CD4-positive, alpha-beta T cell (primary cell): ENCODE measurements around the gene STAT5B. TPM values are rescaled to one million over a fixed set of nuclear protein-coding genes. Genes with fewer than 3 reads are reported as not detected.
"Not testable (repeated sequence)": the region's sequence is repeated elsewhere in the genome, so short reads cannot be mapped to it uniquely, and the experiment has no call there.

Experiments used
- ATAC-seq: fragments of 200-7000 bp; cut with Tn5 transposase; one replicate; pipeline ENCODE4 v1.10.0; 2022; ENCODE audit warnings: mild to moderate bottlenecking; ENCODE audit not compliant: poor library complexity
- CTCF ChIA-PET: fragments of 350-600 bp; sonication (Branson Sonifier 250); formaldehyde crosslinking; loops from one replicate; lab custom pipeline; 2021; ENCODE audit warnings: antibody characterized with exemption, inconsistent platforms; lab: Charles Lee
- POLR2A ChIA-PET: fragments of 350-600 bp; sonication (Branson Sonifier 250); formaldehyde crosslinking; loops from one replicate; lab custom pipeline; 2021; ENCODE audit warnings: antibody characterized with exemption, inconsistent platforms; lab: Charles Lee
- DNase-seq, 14 experiments: peaks; one replicate each; pipeline ENCODE4 v3.0.0-alpha.2; 2013 to 2020; ENCODE audit warnings: mixed read lengths in 2 of 14
- H3K27ac ChIP-seq, 2 donors: one replicate each; pipeline versions ENCODE4 v1.5.1 to v1.7.0; 2013; ENCODE audit warnings: low read length in 2 of 2, low read depth in 1 of 2, mild to moderate bottlenecking in 1 of 2
- H3K27me3 ChIP-seq, 2 experiments: 1 replicate in 1 of 2; 2 replicates in 1 of 2; pipeline versions ENCODE4 v1.6.1 to v1.7.0; 2013; ENCODE audit warnings: low read length in 2 of 2, control low read depth in 1 of 2, mild to moderate bottlenecking in 1 of 2, moderate library complexity in 1 of 2; ENCODE audit not compliant: insufficient read depth in 2 of 2, control insufficient read depth in 1 of 2
- H3K36me3 ChIP-seq: one replicate; pipeline ENCODE4 v1.6.1; 2013; ENCODE audit warnings: low read length, control low read depth; ENCODE audit not compliant: insufficient read depth
- H3K4me1 ChIP-seq: one replicate; pipeline ENCODE4 v1.6.1; 2013; ENCODE audit warnings: low read length, control low read depth; ENCODE audit not compliant: insufficient read depth
- H3K4me3 ChIP-seq: one replicate; pipeline ENCODE4 v1.5.1; 2013; ENCODE audit warnings: mild to moderate bottlenecking, low read length, moderate library complexity
- H3K9me3 ChIP-seq, 2 experiments: 1 replicate in 1 of 2; 2 replicates in 1 of 2; pipeline versions ENCODE4 v1.6.1 to v1.7.0; 2013; ENCODE audit warnings: low read length in 2 of 2, mild to moderate bottlenecking in 2 of 2, control low read depth in 1 of 2, moderate library complexity in 1 of 2; ENCODE audit not compliant: control insufficient read depth in 1 of 2, insufficient read depth in 1 of 2
- H3K27ac Mint-ChIP-seq: one replicate; pipeline ENCODE4 v1.8.0; 2020; ENCODE audit warnings: mixed read lengths
- H3K27me3 Mint-ChIP-seq: one replicate; pipeline ENCODE4 v1.8.0; 2021; ENCODE audit warnings: mixed read lengths
- H3K36me3 Mint-ChIP-seq: one replicate; pipeline ENCODE4 v1.8.0; 2021; ENCODE audit warnings: low read depth, mixed read lengths
- H3K4me1 Mint-ChIP-seq: one replicate; pipeline ENCODE4 v1.8.0; 2021; ENCODE audit warnings: low read depth, mixed read lengths
- H3K4me3 Mint-ChIP-seq: one replicate; pipeline ENCODE4 v1.8.0; 2020; ENCODE audit warnings: mild to moderate bottlenecking, mixed read lengths
- H3K9me3 Mint-ChIP-seq: one replicate; pipeline ENCODE4 v1.8.0; 2020; ENCODE audit warnings: mixed read lengths
- intact Hi-C, 2 experiments: fragments of 100-400 bp; cut with DNase I in 1 of 2; cut with micrococcal nuclease in 1 of 2; formaldehyde crosslinking; loops; one replicate each; pipeline versions ENCODE4 v1.15.1 to v1.9.0; 2023 to 2025; cut with DNase I, micrococcal nuclease
- total RNA-seq, 174 experiments: library from RNA in 2 of 174; stranded (reverse) in 2 of 174; gene quantifications; one replicate each; pipeline ENCODE4 v1.2.3 and lab custom pipeline; 2021 to 2026
- TF ChIP-seq, protein P1 (sequence below): fragments of 200-600 bp; IDR thresholded peaks from one replicate; pipeline ENCODE4 v1.8.0; 2022; ENCODE audit warnings: antibody characterized with exemption, mild to moderate bottlenecking

The STAT5B gene
- total RNA-seq, 2 experiments from 2014 or later, result 99.4 to 104 TPM

DNA sequence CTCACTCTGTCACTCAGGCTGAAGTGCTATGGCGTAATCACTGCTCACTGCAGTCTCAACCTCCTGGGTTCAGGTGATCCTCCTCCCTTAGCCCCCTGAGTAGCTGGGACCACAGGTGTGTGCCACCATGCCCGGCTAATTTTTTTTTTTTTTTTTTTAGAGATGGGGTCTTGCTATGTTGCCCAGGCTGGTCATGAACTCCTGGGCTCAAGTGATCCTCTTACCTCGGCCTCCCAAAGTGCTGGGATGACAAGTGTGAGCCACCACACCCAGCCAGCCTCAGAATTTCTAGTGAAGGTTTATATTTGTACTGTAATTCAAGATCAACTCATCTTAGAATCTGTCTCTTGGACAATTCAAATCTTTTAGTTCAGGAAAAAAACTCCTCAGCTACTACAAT lies 32.1 kb downstream of the STAT5B start:
- H3K4me3 Mint-ChIP-seq, ATAC-seq, intact Hi-C loops, H3K36me3 ChIP-seq, H3K27me3 ChIP-seq, H3K27ac ChIP-seq, H3K9me3 Mint-ChIP-seq, H3K9me3 ChIP-seq, DNase-seq, H3K27me3 Mint-ChIP-seq, H3K4me3 ChIP-seq: not testable (repeated sequence)
- peak overlapping the region; percentile 68 for H3K27ac Mint-ChIP-seq
- ChIA-PET POLR2A (interaction anchor here (0.6 kb wide), 1 partner anchor 124 kb away, joined by 3 read pairs; no protein-coding TSS in a partner anchor), CTCF (interaction anchor here (0.7 to 2.5 kb wide), 3 partner anchors 22 to 68 kb away, joined by 3 to 11 read pairs (median 3); no protein-coding TSS in a partner anchor)
- peaks cover 11% of the 10 kb centered on the region for H3K36me3 Mint-ChIP-seq
- peaks cover 66% of the 10 kb centered on the region for H3K4me1 Mint-ChIP-seq
- peaks cover 49% of the 10 kb centered on the region for H3K4me1 ChIP-seq

DNA sequence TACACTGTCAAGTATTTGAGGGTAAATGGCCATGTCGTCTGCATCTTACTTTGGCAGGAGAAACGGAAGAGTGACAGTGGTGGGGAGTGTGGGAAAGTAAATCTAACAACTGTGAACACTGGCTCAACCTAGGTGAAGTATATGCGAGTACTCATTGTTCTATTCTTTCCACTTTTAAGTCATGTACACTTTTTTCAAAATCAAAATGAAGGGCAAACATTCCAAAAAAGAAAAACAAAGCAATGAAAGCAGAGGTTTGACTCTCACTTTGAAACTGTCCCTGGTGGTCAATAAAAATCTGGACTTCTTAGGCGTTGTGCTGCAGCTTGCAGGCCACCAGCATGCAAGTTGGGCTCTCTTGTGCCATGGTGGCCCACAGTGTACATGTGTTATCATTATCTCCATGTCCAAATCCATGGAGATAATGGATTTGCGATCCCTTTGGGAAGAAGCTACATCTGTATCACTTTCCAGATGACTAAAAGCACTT lies 32.7 kb downstream of the STAT5B start:
- no peak for DNase-seq
- no peak overlapping the region for H3K4me3 ChIP-seq
- ATAC-seq, result no peak
- Mint-ChIP-seq H3K36me3 (peaks cover 8% of the 10 kb centered on the region), H3K27ac (peak overlapping the region; percentile 54), H3K4me1 (peaks cover 61% of the 10 kb centered on the region), H3K9me3 (no peaks in the 10 kb centered on the region), H3K27me3 (no peaks in the 10 kb centered on the region), H3K4me3 (no peak overlapping the region)
- H3K4me1 ChIP-seq, result peaks cover 47% of the 10 kb centered on the region
- ChIA-PET CTCF (interaction anchor here (1.4 to 2.5 kb wide), 2 partner anchors 21 to 69 kb away, joined by 3 to 11 read pairs; no protein-coding TSS in a partner anchor), POLR2A (interaction anchor here (0.6 kb wide), 1 partner anchor 125 kb away, joined by 3 read pairs; no protein-coding TSS in a partner anchor)
- intact Hi-C loops, result no loop called here
- TF ChIP-seq, protein P1, sequence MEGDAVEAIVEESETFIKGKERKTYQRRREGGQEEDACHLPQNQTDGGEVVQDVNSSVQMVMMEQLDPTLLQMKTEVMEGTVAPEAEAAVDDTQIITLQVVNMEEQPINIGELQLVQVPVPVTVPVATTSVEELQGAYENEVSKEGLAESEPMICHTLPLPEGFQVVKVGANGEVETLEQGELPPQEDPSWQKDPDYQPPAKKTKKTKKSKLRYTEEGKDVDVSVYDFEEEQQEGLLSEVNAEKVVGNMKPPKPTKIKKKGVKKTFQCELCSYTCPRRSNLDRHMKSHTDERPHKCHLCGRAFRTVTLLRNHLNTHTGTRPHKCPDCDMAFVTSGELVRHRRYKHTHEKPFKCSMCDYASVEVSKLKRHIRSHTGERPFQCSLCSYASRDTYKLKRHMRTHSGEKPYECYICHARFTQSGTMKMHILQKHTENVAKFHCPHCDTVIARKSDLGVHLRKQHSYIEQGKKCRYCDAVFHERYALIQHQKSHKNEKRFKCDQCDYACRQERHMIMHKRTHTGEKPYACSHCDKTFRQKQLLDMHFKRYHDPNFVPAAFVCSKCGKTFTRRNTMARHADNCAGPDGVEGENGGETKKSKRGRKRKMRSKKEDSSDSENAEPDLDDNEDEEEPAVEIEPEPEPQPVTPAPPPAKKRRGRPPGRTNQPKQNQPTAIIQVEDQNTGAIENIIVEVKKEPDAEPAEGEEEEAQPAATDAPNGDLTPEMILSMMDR, result no peak
- no peaks in the 10 kb centered on the region for H3K27me3 ChIP-seq
- H3K27ac ChIP-seq, result no peak overlapping the region
- H3K9me3 ChIP-seq, result no peaks in the 10 kb centered on the region
- peaks cover 7% of the 10 kb centered on the region for H3K36me3 ChIP-seq

DNA sequence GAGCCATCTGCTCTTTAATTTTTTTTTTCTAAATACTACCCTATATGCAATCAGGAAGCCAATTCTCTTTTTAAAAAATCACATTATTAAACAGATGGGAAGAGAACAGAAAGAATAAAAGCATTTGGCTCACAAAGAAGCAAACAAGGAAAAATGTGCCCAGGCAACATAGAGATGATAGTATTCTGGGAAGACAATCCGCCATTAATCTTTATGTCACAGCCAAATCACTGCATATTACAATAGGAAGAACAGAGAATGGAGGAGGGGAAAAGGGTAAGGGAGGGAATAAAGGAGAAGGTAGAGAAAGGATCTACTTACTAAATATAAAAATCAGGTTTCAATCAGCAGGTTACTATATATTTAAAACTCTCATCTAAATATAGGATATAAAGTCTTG lies 34.3 kb downstream of the STAT5B start:
- intact Hi-C loops, result no loop called here
- H3K36me3 Mint-ChIP-seq, result peaks cover 6% of the 10 kb centered on the region
- POLR2A ChIA-PET, result interaction anchor here (0.7 kb wide), 1 partner anchor 54 kb away, joined by 3 read pairs; no protein-coding TSS in a partner anchor

DNA sequence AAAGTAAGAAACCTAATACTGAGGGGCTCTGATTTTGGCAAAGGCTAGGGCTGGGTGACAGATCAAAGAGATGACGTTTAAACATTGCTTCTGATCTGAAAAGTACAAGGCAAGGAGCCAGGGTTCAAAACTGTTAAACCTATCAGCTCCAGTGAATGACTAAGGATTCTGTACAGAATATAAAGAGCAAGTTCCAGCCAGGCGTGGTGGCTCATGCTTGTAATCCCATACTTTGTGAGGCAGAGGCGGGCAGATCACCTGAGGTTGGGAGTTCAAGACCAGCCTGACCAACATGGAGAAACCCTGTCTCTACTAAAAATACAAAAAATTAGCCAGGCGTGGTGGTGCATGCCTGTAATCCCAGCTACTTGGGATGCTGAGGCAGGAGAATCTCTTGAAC lies 35.3 kb downstream of the STAT5B start:
- ChIA-PET CTCF (interaction anchor here (0.7 to 1.1 kb wide), 2 partner anchors 19 to 35 kb away, joined by 3 read pairs; no protein-coding TSS in a partner anchor), POLR2A (interaction anchor here (1.0 to 1.7 kb wide), 2 partner anchors 8 to 12 kb away, joined by 3 to 4 read pairs; no protein-coding TSS in a partner anchor)
- H3K4me3 Mint-ChIP-seq, H3K27ac ChIP-seq, H3K27me3 Mint-ChIP-seq, H3K4me3 ChIP-seq, DNase-seq, H3K36me3 ChIP-seq, H3K9me3 Mint-ChIP-seq, H3K27me3 ChIP-seq, H3K36me3 Mint-ChIP-seq, H3K9me3 ChIP-seq, ATAC-seq, intact Hi-C loops: not testable (repeated sequence)
- peaks cover 55% of the 10 kb centered on the region for H3K4me1 Mint-ChIP-seq
- H3K4me1 ChIP-seq, result peaks cover 33% of the 10 kb centered on the region
- peak overlapping the region; percentile 60 for H3K27ac Mint-ChIP-seq

More for the DNA sequence above, 34.3 kb downstream of the STAT5B start:
- TF ChIP-seq, protein P1, result no peak
- no peak overlapping the region for H3K4me3 ChIP-seq
- H3K4me1 ChIP-seq, result peaks cover 39% of the 10 kb centered on the region
- H3K36me3 ChIP-seq, result peaks cover 7% of the 10 kb centered on the region
- H3K9me3 ChIP-seq, result no peaks in the 10 kb centered on the region
- Mint-ChIP-seq H3K4me1 (peaks cover 55% of the 10 kb centered on the region), H3K9me3 (no peaks in the 10 kb centered on the region), H3K27ac (peak overlapping the region; percentile 52), H3K4me3 (no peak overlapping the region), H3K27me3 (no peaks in the 10 kb centered on the region)
- DNase-seq, result no peak
- H3K27me3 ChIP-seq, result no peaks in the 10 kb centered on the region
- CTCF ChIA-PET, result no interaction called here
- no peak for ATAC-seq
- no peak overlapping the region for H3K27ac ChIP-seq
